ENCODE results near the gene ATP5PD. TPM values are rescaled to one million over a fixed set of nuclear protein-coding genes. Genes with fewer than 3 reads are reported as not detected.
"Not testable (repeated sequence)": the region's sequence is repeated elsewhere in the genome, so short reads cannot be mapped to it uniquely, and the experiment has no call there.

ATP5PD gene
- total RNA-seq, 1 experiment from 2014 or later, result 186 TPM

DNA sequence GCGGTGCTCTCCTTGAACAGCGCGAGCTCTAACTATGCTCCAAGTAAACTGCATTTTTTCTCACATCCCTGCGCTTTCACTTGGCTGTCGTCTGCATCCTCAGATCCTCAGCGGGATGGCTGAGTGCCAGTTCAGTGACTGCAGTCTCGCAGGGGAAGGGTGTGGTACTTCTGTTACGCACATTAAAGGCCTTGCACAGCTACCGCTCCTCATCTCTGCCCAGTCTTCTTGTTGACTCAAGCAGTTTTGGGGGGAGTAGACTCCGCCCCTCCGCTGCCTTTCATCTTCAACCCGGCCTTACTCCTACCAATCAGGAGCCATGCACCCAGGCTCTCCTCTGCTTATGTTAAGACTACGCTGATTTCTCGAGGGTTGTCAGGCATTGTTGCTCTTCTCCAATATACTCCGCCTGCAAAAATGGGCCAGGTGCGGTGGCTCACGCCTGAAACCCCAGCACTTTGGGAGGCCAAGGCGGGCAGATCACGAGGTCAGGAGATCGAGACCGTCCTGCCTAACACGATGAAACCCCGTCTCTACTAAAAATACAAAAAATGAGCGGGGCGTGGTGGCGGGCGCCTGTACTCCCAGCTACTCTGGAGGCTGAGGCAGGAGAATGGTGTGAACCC is 10.0 kb downstream of the ATP5PD start:
- H3K27me3 ChIP-seq (ENCODE audit: low read length), result no peaks in the 10 kb centered on the region
- no peaks in the 10 kb centered on the region for H3K9me2 ChIP-seq (replicated peaks; ENCODE audit: insufficient read depth, low read length)
- H2AFZ ChIP-seq (ENCODE audit: low read length), result no peak overlapping the region
- no peak overlapping the region for H3K9ac ChIP-seq (ENCODE audit: low read length)
- peaks cover 32% of the 10 kb centered on the region for H3K4me1 ChIP-seq (ENCODE audit: low read length)
- H3K79me2 ChIP-seq (ENCODE audit: low read length), result no peaks in the 10 kb centered on the region
- H3K36me3 ChIP-seq (ENCODE audit: insufficient read depth, low read length), result peaks cover 16% of the 10 kb centered on the region
- H3K4me3 ChIP-seq (ENCODE audit: low read length), result no peak overlapping the region
- no peak overlapping the region for H3K27ac ChIP-seq (ENCODE audit: low read length)
- no peak for DNase-seq
- H4K20me1 ChIP-seq (ENCODE audit: insufficient read depth, low read depth, low read length), result no peaks in the 10 kb centered on the region
- no peaks in the 10 kb centered on the region for H3K9me3 ChIP-seq (ENCODE audit: low read length)
- H3K4me2 ChIP-seq (ENCODE audit: low read depth, low read length, poor library complexity, severe bottlenecking), result no peak overlapping the region

DNA sequence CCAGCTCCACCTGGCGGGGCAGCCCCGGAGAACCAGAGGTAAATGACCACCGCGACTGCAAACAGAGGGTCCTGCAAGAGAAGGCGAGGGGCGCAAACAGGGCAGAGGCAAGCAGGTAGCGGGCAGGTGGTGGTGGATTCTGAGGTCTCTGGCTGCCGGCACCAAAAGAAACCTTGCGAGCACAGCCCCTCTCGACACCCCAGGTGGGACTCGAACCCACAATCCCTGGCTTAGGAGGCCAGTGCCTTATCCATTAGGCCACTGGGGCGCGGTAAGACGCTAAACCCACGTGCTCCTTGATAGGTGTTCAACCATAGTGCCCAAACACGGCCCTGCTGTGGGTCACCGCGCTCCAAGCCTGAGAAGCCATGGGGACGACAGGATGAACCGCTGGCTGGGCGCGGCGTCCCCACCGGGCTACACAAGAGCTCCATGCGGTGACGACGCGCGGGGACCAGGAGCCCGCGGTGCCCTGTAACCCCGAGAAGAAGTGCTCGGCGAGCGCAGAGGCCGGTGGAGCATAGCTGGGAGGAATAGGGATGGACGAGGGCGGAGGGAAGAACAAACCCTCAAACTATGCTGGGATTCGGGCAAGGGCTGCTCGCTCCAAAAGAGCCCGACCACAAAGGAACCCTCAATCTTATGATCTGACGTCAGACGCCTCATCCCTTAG is 12.4 kb downstream of the ATP5PD start:
- no peak overlapping the region for H3K27ac ChIP-seq (ENCODE audit: low read length)
- no peaks in the 10 kb centered on the region for H4K20me1 ChIP-seq (ENCODE audit: insufficient read depth, low read depth, low read length)
- peaks cover 32% of the 10 kb centered on the region for H3K4me1 ChIP-seq (ENCODE audit: low read length)
- H3K4me3 ChIP-seq (ENCODE audit: low read length), result peak overlapping the region; percentile 49; the same call in 1 of the 2 replicates
- H3K9me2 ChIP-seq (replicated peaks; ENCODE audit: insufficient read depth, low read length), result no peaks in the 10 kb centered on the region
- DNase-seq, result peak; percentile 92
- H3K9ac ChIP-seq (ENCODE audit: low read length), result peak overlapping the region; percentile 49
- H3K27me3 ChIP-seq (ENCODE audit: low read length), result no peaks in the 10 kb centered on the region
- H3K4me2 ChIP-seq (ENCODE audit: low read depth, low read length, poor library complexity, severe bottlenecking), result peak overlapping the region; percentile 87
- no peaks in the 10 kb centered on the region for H3K79me2 ChIP-seq (ENCODE audit: low read length)
- peaks cover 6% of the 10 kb centered on the region for H3K9me3 ChIP-seq (ENCODE audit: low read length)
- H3K36me3 ChIP-seq (ENCODE audit: insufficient read depth, low read length), result peaks cover 6% of the 10 kb centered on the region
- peak overlapping the region; percentile 87 for H2AFZ ChIP-seq (ENCODE audit: low read length)

- Histone ChIP-seq H3K36me3 (ENCODE audit: insufficient read depth, low read length) (no peaks in the 10 kb centered on the region), H4K20me1 (ENCODE audit: insufficient read depth, low read depth, low read length) (no peaks in the 10 kb centered on the region), H3K4me1 (ENCODE audit: low read length) (peaks cover 32% of the 10 kb centered on the region), H3K27me3 (ENCODE audit: low read length) (no peaks in the 10 kb centered on the region), H3K27ac (ENCODE audit: low read length) (no peak overlapping the region), H3K79me2 (ENCODE audit: low read length) (no peaks in the 10 kb centered on the region), H3K9me3 (ENCODE audit: low read length) (peaks cover 6% of the 10 kb centered on the region), H3K9me2 (replicated peaks; ENCODE audit: insufficient read depth, low read length) (no peaks in the 10 kb centered on the region), H3K4me2 (ENCODE audit: low read depth, low read length, poor library complexity, severe bottlenecking) (peak overlapping the region; percentile 87), H2AFZ (ENCODE audit: low read length) (peak overlapping the region; percentile 87; the same call in 1 of the 2 replicates), H3K4me3 (ENCODE audit: low read length) (peak overlapping the region; percentile 49; the same call in 1 of the 2 replicates), H3K9ac (ENCODE audit: low read length) (peak overlapping the region; percentile 49)
- DNase-seq, result peak; percentile 90
Observed at GRCh38 chr17:75033346-75034235, 13.2 kb downstream of the ATP5PD start.

- Histone ChIP-seq H3K9me3 (ENCODE audit: low read length) (peaks cover 6% of the 10 kb centered on the region), H3K4me3 (ENCODE audit: low read length) (peak overlapping the region; percentile 44; the same call in 1 of the 2 replicates), H2AFZ (ENCODE audit: low read length) (no peak overlapping the region), H3K36me3 (ENCODE audit: insufficient read depth, low read length) (no peaks in the 10 kb centered on the region), H3K27me3 (ENCODE audit: low read length) (no peaks in the 10 kb centered on the region), H3K4me2 (ENCODE audit: low read depth, low read length, poor library complexity, severe bottlenecking) (peak overlapping the region; percentile 87), H3K79me2 (ENCODE audit: low read length) (no peaks in the 10 kb centered on the region), H3K4me1 (ENCODE audit: low read length) (peaks cover 32% of the 10 kb centered on the region), H3K9me2 (replicated peaks; ENCODE audit: insufficient read depth, low read length) (no peaks in the 10 kb centered on the region), H3K9ac (ENCODE audit: low read length) (no peak overlapping the region), H3K27ac (ENCODE audit: low read length) (no peak overlapping the region), H4K20me1 (ENCODE audit: insufficient read depth, low read depth, low read length) (no peaks in the 10 kb centered on the region)
- DNase-seq, result no peak
Observed at GRCh38 chr17:75032720-75033280, 14.0 kb downstream of the ATP5PD start.

- Histone ChIP-seq H3K4me3 (ENCODE audit: low read length) (peak overlapping the region; percentile 44; the same call in 1 of the 2 replicates), H3K27me3 (ENCODE audit: low read length) (no peaks in the 10 kb centered on the region), H3K9ac (ENCODE audit: low read length) (no peak overlapping the region), H3K9me2 (replicated peaks; ENCODE audit: insufficient read depth, low read length) (no peaks in the 10 kb centered on the region), H3K9me3 (ENCODE audit: low read length) (peaks cover 6% of the 10 kb centered on the region), H3K79me2 (ENCODE audit: low read length) (no peaks in the 10 kb centered on the region), H4K20me1 (ENCODE audit: insufficient read depth, low read depth, low read length) (no peaks in the 10 kb centered on the region), H3K36me3 (ENCODE audit: insufficient read depth, low read length) (no peaks in the 10 kb centered on the region), H3K4me2 (ENCODE audit: low read depth, low read length, poor library complexity, severe bottlenecking) (peak overlapping the region; percentile 87), H3K4me1 (ENCODE audit: low read length) (peaks cover 32% of the 10 kb centered on the region), H3K27ac (ENCODE audit: low read length) (no peak overlapping the region), H2AFZ (ENCODE audit: low read length) (peak overlapping the region; percentile 50; the same call in 1 of the 2 replicates)
- DNase-seq, result peak; percentile 63
Observed at GRCh38 chr17:75031972-75032719, 14.6 kb downstream of the ATP5PD start.

DNA sequence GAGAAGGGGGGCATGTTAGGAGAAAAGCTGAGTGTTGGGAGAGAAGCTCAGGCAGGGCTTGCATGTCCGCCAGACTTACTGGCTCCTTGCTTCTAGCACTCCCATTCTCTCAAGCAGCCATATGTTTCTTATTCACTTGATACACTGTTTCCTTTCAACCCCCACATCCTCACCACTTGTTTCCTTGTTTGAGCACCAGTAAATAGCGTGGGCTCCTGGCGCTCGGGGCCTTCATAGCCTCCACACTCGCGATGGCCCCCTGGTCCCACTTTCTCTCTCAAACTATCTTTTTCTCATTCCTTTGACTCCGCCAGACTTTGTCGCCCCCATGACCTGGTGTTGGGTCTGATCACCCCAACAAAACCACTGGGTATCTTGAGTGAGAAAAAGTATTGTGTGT is 16.6 kb downstream of the ATP5PD start:
- Histone ChIP-seq H4K20me1 (ENCODE audit: insufficient read depth, low read depth, low read length) (no peaks in the 10 kb centered on the region), H3K36me3 (ENCODE audit: insufficient read depth, low read length) (no peaks in the 10 kb centered on the region), H3K27me3 (ENCODE audit: low read length) (no peaks in the 10 kb centered on the region), H3K9me2 (replicated peaks; ENCODE audit: insufficient read depth, low read length) (no peaks in the 10 kb centered on the region), H2AFZ (ENCODE audit: low read length) (no peak overlapping the region), H3K4me1 (ENCODE audit: low read length) (peaks cover 31% of the 10 kb centered on the region), H3K4me2 (ENCODE audit: low read depth, low read length, poor library complexity, severe bottlenecking) (no peak overlapping the region), H3K9ac (ENCODE audit: low read length) (no peak overlapping the region), H3K9me3 (ENCODE audit: low read length) (peaks cover 6% of the 10 kb centered on the region), H3K79me2 (ENCODE audit: low read length) (no peaks in the 10 kb centered on the region), H3K4me3 (ENCODE audit: low read length) (no peak overlapping the region), H3K27ac (ENCODE audit: low read length) (no peak overlapping the region)
- DNase-seq, result no peak

DNA sequence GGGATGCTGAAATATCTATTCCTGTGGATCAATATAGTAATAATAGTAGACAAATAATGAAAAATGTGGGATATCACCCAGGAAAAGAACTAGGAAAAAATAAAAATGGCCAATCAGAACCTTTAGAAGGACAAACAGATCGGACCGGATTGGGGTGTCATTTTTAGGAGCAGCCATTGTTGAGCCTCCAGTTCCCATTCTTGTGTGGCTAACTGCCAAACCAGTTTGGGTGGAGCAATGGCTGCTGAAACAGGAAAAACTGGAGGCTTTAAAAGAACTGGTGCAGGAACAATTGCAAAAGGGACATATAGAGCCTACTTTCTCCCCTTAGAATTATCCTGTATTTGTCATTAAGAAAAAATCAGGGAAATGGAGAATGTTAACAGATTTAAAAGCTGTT is 20.1 kb downstream of the ATP5PD start:
- not testable (repeated sequence) for H3K27ac ChIP-seq (ENCODE audit: low read length); H3K4me1 ChIP-seq (ENCODE audit: low read length); DNase-seq; H2AFZ ChIP-seq (ENCODE audit: low read length); H3K36me3 ChIP-seq (ENCODE audit: insufficient read depth, low read length); H3K9ac ChIP-seq (ENCODE audit: low read length); H3K4me3 ChIP-seq (ENCODE audit: low read length); H3K9me2 ChIP-seq (replicated peaks; ENCODE audit: insufficient read depth, low read length); H3K79me2 ChIP-seq (ENCODE audit: low read length); H3K27me3 ChIP-seq (ENCODE audit: low read length); H3K4me2 ChIP-seq (ENCODE audit: low read depth, low read length, poor library complexity, severe bottlenecking); H4K20me1 ChIP-seq (ENCODE audit: insufficient read depth, low read depth, low read length)
- peaks cover 11% of the 10 kb centered on the region for H3K9me3 ChIP-seq (ENCODE audit: low read length)

Data from Karpas-422 (cell line).